ENCODE results near the gene CHAD. TPM values are rescaled to one million over a fixed set of nuclear protein-coding genes. Genes with fewer than 3 reads are reported as not detected.

Gene CHAD
- total RNA-seq = 0.11 TPM in 1 of 2 replicates, not detected in the other
- 2.5 and 3.9 TPM in 2 replicates for polyA plus RNA-seq

DNA sequence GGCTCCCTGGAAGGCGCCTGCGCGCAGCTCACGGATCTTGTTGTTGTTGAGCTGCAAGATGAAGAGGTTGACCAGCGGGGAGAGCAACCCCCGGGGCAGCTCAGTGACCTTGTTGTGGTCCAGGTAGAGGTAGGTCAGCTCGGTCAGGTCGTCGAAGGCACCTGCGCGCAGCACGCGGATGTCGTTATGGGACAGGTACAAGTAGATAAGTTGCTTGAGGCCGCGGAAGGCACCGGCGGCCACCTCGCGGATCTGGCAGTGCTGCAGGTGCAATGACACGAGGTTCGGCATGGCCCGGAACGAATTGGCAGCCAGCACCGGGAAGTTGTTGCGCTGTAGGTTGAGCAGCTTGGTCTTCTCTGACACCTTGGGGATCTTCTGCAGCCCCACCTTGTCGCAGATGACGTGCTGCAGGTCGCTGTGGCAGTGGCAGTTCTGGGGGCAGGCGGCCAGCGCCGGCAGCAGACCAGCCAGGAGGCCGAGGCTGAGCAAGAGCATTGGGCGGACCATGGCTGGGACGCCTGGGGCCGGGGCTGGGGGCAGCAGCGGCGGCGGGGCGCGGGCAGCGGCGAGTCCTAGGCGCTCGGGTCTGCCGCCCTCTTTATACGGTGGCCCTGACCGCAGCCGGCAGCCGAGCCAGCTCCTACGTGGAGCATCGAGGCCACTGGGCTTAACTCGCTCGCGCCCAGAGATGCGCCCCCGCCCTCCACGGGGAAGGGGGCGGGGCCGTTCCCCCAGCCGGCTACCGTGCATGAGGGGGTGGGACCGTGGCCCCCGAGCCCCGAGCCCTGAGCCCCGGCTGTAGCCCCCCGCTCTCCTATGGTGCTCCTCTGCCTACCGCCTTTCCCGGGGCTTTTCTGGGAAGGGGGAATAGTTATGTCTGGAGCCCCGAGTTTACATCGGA is at the start of gene CHAD:
CHAD (minus strand) TSS at position 577 of the 904 bp plus-strand sequence; CDS start at position 510, 67 bp downstream.
- DNase-seq (ENCODE audit: low read depth in 1 of 2, low spot score in 1 of 2) = peak in 1 of 2 donors; percentile 34
- Histone ChIP-seq H3K27me3 (peaks cover 21% of the 10 kb centered on the region), H3K27ac (no peak within 1 kb of the TSS), H3K4me3 (no peak within 1 kb of the TSS), H3K9me3 (ENCODE audit: low read depth) (no peaks in the 10 kb centered on the region), H3K36me3 (peaks cover 12% of the 10 kb centered on the region), H3K4me1 (ENCODE audit: low read depth) (no peaks in the 10 kb centered on the region)
- TF ChIP-seq, protein P1, sequence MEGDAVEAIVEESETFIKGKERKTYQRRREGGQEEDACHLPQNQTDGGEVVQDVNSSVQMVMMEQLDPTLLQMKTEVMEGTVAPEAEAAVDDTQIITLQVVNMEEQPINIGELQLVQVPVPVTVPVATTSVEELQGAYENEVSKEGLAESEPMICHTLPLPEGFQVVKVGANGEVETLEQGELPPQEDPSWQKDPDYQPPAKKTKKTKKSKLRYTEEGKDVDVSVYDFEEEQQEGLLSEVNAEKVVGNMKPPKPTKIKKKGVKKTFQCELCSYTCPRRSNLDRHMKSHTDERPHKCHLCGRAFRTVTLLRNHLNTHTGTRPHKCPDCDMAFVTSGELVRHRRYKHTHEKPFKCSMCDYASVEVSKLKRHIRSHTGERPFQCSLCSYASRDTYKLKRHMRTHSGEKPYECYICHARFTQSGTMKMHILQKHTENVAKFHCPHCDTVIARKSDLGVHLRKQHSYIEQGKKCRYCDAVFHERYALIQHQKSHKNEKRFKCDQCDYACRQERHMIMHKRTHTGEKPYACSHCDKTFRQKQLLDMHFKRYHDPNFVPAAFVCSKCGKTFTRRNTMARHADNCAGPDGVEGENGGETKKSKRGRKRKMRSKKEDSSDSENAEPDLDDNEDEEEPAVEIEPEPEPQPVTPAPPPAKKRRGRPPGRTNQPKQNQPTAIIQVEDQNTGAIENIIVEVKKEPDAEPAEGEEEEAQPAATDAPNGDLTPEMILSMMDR (IDR thresholded peaks at IDR 0.05; ENCODE audit: low read depth, low read length) = no peak

- no peaks in the 10 kb centered on the region for H3K9me3 ChIP-seq (ENCODE audit: low read depth)
- H3K4me3 ChIP-seq = no peak overlapping the region
- no peak for DNase-seq (ENCODE audit: low read depth in 1 of 2, low spot score in 1 of 2)
- peak overlapping the region; percentile 50 for H3K27ac ChIP-seq
- H3K36me3 ChIP-seq = no peaks in the 10 kb centered on the region
- TF ChIP-seq, protein P1 (IDR thresholded peaks at IDR 0.05; ENCODE audit: low read depth, low read length) = no peak
- H3K27me3 ChIP-seq = no peaks in the 10 kb centered on the region
- peaks cover 11% of the 10 kb centered on the region for H3K4me1 ChIP-seq (ENCODE audit: low read depth)
Observed at GRCh38 chr17:50517504-50518383, 49.1 kb upstream of the CHAD start.

DNA sequence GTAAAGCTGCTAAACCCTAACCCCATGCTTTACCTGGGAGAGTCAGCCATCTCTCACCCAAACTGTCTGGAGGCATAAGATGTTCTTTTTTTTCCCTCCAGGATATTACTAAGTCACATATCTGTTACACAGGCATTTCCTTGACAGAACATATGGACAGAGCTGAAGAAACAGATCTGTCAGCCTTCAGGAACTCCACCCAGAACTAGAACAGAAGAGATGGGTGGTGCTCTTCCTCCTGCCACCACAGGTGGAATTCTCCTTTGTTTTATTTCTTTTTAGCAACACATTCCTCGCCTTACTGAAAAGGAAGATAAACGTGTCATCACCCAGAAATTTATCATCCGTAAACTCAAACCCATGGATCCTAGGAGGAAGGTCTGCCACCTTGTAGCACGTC is 48.3 kb upstream of the CHAD start:
- Histone ChIP-seq H3K36me3 (no peaks in the 10 kb centered on the region), H3K4me3 (no peak overlapping the region), H3K4me1 (ENCODE audit: low read depth) (peaks cover 11% of the 10 kb centered on the region), H3K27me3 (no peaks in the 10 kb centered on the region), H3K9me3 (ENCODE audit: low read depth) (no peaks in the 10 kb centered on the region), H3K27ac (peak overlapping the region; percentile 50)
- TF ChIP-seq, protein P1 (IDR thresholded peaks at IDR 0.05; ENCODE audit: low read depth, low read length) = no peak
- DNase-seq (ENCODE audit: low read depth in 1 of 2, low spot score in 1 of 2) = no peak

- no peak overlapping the region for H3K27ac ChIP-seq
- no peaks in the 10 kb centered on the region for H3K27me3 ChIP-seq
- H3K4me3 ChIP-seq = no peak overlapping the region
- peaks cover 25% of the 10 kb centered on the region for H3K4me1 ChIP-seq (ENCODE audit: low read depth)
- no peaks in the 10 kb centered on the region for H3K9me3 ChIP-seq (ENCODE audit: low read depth)
- DNase-seq (ENCODE audit: low read depth in 1 of 2, low spot score in 1 of 2) = peak in 1 of 2 donors; percentile 78
- H3K36me3 ChIP-seq = no peaks in the 10 kb centered on the region
- TF ChIP-seq, protein P1 (IDR thresholded peaks at IDR 0.05; ENCODE audit: low read depth, low read length) = no peak
Observed at GRCh38 chr17:50514936-50515702, 46.4 kb upstream of the CHAD start.

GRCh38 chr17:50514388-50514787 is 45.7 kb upstream of the CHAD start:
- no peak for DNase-seq (ENCODE audit: low read depth in 1 of 2, low spot score in 1 of 2)
- no peaks in the 10 kb centered on the region for H3K36me3 ChIP-seq
- no peaks in the 10 kb centered on the region for H3K9me3 ChIP-seq (ENCODE audit: low read depth)
- H3K27me3 ChIP-seq = no peaks in the 10 kb centered on the region
- H3K27ac ChIP-seq = no peak overlapping the region
- H3K4me1 ChIP-seq (ENCODE audit: low read depth) = peaks cover 25% of the 10 kb centered on the region
- TF ChIP-seq, protein P1 (IDR thresholded peaks at IDR 0.05; ENCODE audit: low read depth, low read length) = no peak
- H3K4me3 ChIP-seq = no peak overlapping the region
